ENCODE measurements around the gene ERF.

DNA sequence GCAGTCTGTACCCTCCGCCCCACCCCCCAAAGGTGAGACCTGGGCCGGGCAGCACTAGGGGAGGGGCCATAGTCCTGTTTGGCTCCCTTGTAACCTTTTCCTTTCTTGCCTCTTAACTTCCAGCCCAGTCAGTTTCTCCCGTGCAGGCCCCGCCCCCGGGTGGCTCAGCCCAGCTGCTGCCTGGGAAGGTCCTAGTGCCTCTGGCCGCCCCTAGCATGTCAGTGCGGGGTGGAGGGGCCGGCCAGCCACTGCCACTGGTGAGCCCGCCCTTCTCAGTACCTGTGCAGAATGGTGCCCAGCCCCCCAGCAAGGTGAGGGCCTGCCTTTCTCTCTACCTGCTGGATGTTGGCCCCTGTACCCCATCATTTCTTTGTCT is 36.5 kb upstream of the ERF start:
- TF ChIP-seq, protein P1, sequence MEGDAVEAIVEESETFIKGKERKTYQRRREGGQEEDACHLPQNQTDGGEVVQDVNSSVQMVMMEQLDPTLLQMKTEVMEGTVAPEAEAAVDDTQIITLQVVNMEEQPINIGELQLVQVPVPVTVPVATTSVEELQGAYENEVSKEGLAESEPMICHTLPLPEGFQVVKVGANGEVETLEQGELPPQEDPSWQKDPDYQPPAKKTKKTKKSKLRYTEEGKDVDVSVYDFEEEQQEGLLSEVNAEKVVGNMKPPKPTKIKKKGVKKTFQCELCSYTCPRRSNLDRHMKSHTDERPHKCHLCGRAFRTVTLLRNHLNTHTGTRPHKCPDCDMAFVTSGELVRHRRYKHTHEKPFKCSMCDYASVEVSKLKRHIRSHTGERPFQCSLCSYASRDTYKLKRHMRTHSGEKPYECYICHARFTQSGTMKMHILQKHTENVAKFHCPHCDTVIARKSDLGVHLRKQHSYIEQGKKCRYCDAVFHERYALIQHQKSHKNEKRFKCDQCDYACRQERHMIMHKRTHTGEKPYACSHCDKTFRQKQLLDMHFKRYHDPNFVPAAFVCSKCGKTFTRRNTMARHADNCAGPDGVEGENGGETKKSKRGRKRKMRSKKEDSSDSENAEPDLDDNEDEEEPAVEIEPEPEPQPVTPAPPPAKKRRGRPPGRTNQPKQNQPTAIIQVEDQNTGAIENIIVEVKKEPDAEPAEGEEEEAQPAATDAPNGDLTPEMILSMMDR (IDR thresholded peaks at IDR 0.05 in 8 of 11, conservative IDR thresholded peaks at IDR 0.05 in 3 of 11), result no peak
- no peak for TF ChIP-seq POLR2A (IDR thresholded peaks at IDR 0.05)

Measured in spleen (tissue), 7 donors.